Cardiac fibroblast (primary cell): Measurements from ENCODE around the gene GRM7.

Source experiments
- DNase-seq, 2 donors: peaks; one replicate each; pipeline versions ENCODE4 v3.0.0 to v3.0.0-alpha.2; 2010; ENCODE audit warnings: low read depth in 2 of 2
- H3K4me3 ChIP-seq, 2 donors: replicated peaks in 1 of 2; 1 replicate in 1 of 2; 2 replicates in 1 of 2; pipeline ENCODE4 v1.5.1; 2011; ENCODE audit warnings: low read depth in 2 of 2, low read length in 2 of 2, mild to moderate bottlenecking in 2 of 2, moderate library complexity in 1 of 2
- TF ChIP-seq, protein P1 (sequence below): IDR thresholded peaks from one replicate; pipeline ENCODE4 v1.5.1; 2011; ENCODE audit warnings: low read depth, mild to moderate bottlenecking, low read length, inconsistent platforms

GRM7 gene

DNA sequence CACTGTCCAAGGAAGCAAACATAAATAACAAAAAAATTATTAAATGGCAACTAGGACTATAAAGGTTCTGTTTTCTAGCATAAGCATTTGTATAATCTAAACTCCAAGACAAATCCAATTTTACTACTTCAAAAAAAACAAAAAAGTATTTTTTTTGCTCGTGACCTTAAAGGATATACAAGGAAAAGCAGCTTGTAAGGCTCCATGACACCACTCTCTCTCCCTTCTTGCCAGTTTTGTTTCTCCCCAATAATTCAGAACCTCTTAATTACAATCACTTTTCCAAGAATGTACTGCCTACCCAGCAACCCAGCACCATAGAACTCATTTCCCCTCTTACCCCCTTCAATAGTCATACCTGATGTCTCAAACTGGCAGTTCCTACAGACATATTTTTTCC, 496.2 kb downstream of the GRM7 start:
- TF ChIP-seq, protein P1, sequence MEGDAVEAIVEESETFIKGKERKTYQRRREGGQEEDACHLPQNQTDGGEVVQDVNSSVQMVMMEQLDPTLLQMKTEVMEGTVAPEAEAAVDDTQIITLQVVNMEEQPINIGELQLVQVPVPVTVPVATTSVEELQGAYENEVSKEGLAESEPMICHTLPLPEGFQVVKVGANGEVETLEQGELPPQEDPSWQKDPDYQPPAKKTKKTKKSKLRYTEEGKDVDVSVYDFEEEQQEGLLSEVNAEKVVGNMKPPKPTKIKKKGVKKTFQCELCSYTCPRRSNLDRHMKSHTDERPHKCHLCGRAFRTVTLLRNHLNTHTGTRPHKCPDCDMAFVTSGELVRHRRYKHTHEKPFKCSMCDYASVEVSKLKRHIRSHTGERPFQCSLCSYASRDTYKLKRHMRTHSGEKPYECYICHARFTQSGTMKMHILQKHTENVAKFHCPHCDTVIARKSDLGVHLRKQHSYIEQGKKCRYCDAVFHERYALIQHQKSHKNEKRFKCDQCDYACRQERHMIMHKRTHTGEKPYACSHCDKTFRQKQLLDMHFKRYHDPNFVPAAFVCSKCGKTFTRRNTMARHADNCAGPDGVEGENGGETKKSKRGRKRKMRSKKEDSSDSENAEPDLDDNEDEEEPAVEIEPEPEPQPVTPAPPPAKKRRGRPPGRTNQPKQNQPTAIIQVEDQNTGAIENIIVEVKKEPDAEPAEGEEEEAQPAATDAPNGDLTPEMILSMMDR, result no peak
- no peak for DNase-seq
- no peak overlapping the region for H3K4me3 ChIP-seq

DNA sequence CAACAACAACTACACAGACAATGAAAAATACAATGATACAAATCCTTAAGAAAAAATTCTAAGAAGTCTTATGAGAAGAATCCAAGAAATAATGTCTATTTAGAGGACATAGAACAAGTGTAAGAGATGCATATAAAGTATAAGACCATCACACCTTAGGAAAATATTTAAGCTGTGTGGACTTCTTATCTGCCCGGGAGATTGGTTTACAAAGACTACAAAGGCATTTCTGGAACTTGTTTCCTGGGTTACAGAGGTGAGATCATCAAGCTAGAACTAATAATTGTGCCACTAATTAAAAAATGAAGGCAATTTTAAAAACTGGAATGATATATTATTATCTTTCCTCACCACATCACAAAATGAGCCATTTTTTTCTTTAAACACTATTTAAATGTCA, 507.1 kb downstream of the GRM7 start:
- no peak for DNase-seq
- TF ChIP-seq, protein P1, result no peak
- H3K4me3 ChIP-seq, result no peak overlapping the region

DNA sequence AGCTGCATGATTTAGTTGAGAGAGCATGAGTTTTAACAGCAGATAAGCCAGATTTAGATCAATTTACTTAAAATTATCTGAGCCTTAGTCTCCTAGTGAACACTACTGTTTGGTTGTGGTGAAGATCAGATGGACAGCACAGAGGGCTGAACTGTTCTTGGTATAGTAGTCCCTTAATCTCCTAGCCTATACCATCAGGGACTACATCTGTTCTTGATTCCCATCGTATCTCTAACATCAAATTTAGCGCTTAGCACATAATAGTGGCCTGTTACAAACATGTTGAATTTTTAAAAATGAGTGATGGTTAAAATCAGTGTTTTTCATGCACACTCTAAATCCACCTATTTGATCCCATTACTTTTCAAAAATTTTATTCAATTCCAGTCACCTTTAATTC, 507.7 kb downstream of the GRM7 start:
- no peak for DNase-seq
- H3K4me3 ChIP-seq, result no peak overlapping the region
- TF ChIP-seq, protein P1, result no peak

DNA sequence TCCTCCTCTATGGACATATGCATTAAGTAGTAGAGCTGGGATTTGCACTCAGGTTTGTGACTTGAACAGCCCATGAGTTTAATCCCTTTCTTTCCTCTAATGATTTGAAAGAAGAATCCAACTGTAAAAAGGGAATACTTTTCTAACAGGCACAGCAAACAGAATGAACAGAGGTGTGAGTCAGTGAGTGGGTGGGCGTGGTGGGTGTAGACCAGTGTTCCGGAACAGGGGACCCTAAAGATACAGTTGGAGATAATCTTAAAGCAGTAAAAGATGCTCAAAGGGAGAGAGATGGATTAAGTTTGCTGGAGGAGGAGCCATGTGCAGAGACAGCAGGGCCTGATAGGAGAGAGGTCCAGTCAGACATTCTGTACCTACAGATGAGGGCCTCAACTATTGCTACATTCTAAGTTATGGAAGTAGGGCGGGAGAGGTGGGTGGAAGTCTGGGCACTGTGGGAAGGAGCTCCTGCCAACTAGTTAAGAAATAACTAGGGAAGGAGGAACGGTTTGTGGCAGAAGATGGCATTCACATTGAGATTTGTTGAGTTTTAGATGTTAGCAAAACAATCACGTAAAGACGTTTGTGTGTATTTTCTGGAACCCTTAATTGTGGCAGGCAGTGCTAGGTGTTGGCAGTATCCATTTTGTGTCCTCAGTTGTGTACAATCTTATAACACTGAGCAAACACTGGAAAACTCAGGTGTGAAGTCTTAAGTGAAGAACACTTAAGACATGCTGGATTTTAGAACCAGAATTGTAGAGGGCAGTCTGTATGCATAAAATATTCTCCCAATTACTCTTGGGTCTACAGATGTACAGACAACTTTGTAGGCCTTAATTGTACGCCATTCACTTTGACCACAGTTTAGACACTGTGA, 511.0 kb downstream of the GRM7 start:
- TF ChIP-seq, protein P1, result no peak
- DNase-seq, result no peak
- H3K4me3 ChIP-seq, result no peak overlapping the region

DNA sequence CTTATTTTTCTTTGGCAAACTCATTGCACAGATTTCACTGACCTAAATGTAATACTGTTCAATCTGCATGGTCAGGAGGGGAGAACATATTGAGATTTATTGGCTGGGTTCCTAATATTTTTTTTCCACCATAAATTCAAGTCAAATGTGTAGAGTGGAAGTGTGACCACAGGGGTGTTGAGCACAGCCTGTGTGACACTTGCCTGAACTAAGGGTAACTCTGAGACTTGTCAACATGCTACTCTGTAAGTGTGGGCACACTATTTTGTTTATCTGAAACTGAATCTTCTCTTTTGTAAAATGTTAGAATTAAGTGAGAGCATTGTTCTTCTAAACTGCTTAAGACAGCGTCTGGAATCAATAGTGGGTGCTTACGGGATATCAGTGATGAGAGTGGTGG, 516.2 kb downstream of the GRM7 start:
- TF ChIP-seq, protein P1, result no peak
- no peak for DNase-seq
- H3K4me3 ChIP-seq, result no peak overlapping the region

DNA sequence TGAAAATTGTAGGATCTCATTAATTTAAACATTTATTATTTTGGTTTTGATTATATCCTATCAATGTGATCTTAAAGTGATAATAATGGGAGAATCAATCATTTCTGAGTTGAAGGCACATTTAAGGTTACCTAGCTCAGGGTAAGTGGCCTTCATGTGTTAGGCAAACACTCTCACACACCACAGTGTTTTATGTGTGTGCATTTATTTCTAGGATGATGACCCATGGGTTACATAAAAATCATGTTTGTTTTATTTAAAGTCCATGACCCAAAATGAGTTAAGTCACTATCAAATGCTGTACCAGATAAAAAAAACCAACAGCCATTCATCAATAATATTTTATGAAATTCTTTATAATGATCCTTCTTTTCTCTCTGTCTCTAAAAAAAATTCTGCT, 520.8 kb downstream of the GRM7 start:
- no peak overlapping the region for H3K4me3 ChIP-seq
- no peak for DNase-seq
- TF ChIP-seq, protein P1, result no peak
